HG03045 (cell line): ENCODE data around the gene ARHGAP24.
A peak's percentile ranks its signal among the peaks of the same experiment; 100 is the strongest.

ENCODE experiments used
- ATAC-seq: cut with Tn5 transposase; IDR thresholded peaks from one replicate; pipeline ENCODE4 v1.9.1; 2021; ENCODE audit warnings: mild to moderate bottlenecking, moderate library complexity; ENCODE audit not compliant: unreplicated experiment

Gene ARHGAP24

GRCh38 chr4:85577307-85577706 is 102.4 kb downstream of the ARHGAP24 start:
- no peak for ATAC-seq

GRCh38 chr4:85579942-85580341 is 105.0 kb downstream of the ARHGAP24 start:
- no peak for ATAC-seq

DNA sequence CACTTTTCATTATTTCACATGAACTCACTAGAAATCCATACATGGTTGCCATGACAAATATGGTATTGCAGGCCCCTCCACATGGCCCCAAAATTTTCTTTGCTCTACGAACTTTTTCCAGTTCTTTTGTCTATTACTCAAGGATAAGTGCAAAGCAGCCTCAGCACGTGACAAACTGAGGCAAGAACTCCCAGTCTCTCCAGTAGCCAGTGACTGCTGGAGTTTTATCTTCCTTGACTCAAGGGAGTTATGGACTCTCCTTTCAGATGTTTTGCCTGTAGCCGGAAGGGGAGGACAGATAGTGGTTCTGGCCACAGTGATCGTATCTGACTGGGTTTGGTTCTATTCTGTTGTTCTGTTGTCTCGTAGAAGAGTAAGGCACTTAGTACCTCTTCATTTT is 105.5 kb downstream of the ARHGAP24 start:
- ATAC-seq, result no peak

- ATAC-seq, result no peak
Measured at GRCh38 chr4:85587952-85588351, 113.0 kb downstream of the ARHGAP24 start.

DNA sequence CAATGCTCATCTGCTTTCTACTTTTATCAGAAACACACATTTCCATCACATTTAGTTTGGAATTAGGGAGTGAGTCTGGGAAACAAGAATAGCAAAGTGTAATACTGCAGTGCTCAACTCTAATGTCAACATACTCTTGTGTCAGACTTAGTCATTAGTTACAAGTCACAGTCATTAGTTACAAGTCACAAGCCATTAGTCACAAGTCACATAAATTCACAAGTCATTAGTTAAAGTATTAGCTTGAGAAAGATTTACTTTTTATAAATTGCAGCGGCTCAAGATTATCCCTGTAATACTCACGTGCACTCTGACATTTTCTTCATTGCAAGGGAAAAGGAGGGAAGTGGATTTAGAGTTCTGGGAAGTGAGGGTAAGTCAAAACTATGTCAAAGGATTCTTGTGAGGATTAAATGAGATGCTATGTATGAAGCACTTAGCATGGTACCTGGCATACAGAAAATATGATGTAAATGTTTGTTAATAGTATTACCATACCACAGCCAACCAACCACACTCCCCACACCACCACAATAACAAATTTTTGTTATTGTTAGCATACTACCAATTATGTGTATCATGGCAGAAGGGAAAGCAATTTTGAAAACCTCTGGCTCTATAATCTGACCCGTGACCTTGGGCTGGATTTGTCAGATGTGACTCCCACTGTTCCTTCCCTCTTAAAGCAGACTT is 116.6 kb downstream of the ARHGAP24 start:
- no peak for ATAC-seq

DNA sequence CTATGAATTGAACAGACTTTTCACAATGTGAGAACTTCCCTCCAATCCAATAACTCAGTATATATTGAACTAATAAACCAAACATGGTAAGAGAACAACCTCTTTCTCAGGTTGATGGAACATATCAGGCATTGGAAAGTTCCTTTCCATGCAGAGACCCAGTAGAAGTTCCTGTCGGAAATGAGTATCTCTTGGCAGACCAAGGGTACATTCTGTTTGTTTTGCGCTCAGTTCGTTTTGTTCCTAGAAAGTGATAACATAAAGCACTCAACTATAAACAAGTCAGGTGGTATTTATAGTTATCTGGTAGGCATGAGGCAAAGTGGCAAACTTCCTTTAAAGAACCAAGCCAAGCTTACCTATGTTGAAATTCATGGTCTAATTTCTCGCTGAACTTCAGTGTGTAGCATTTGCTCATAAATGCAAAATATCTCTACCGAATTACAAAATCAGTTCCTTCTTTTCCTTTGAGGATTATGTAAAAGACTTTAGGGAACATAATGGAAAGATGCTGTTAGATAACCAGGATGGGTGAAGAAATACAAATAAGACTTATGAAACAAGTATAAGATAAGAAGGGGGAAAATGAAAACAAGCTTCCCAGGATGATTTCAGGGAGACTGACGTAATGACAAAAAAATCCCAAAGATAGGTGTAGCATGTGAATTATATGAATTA is 120.3 kb downstream of the ARHGAP24 start:
- ATAC-seq, result no peak

DNA sequence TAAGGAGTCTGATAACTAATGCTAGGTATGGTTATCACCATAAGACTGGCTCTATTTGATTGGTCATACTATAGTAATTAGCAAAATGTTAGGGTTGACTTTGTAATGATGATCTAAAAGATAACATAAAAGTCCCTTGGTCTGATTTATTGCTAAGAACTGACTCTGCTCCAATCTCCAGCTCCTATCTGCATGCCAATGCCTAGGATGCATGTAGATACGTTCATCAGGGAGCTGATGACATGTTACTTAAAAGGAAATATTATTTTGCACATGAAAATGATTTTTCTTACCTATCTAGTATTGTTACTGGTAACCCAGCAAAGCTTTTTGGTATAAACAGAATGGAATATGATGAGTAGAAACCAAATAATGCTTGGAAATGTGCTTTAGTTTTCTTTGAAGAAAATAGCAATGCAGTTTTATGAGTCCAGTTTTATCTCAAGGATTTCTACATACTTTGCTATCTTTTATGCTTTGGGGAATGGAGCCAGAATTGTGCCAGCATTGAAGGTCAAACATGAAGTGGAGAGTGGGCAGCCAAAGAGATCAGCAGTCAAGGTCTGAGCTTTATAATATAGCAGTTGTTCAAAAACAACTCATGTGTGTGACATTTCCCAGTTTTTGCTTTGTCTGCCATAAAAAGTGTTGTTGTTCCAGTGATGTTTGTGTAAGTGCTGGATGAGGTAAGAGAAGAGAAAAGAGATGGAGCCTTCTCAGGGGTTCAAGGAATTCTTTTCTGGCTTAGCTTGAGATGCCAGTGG is 121.0 kb downstream of the ARHGAP24 start:
- no peak for ATAC-seq

DNA sequence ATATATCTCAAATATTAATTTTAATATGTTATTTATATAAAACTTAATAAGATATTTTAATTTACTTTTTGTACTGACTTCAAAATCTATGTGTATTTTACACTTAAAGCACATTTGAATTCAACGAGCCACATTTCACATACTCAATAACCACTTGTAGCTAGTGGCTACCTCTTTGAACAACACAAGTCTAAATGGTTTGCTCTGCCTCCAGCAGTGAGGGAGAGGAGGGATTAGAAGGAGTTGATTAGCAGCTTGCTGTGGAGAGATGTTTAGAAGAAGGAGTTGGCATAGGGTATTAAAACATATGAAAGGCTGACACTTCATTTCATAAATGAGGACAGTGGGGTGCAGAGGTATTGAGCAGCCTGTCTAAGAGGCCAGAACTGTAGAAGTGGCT is 124.0 kb downstream of the ARHGAP24 start:
- no peak for ATAC-seq

GRCh38 chr4:85600501-85600900 is 125.6 kb downstream of the ARHGAP24 start:
- ATAC-seq, result no peak

- ATAC-seq, result peak; percentile 45
Measured at GRCh38 chr4:85603437-85604336, 128.7 kb downstream of the ARHGAP24 start.

GRCh38 chr4:85606505-85606904 is 131.6 kb downstream of the ARHGAP24 start:
- ATAC-seq, result no peak

- peak; percentile 52 for ATAC-seq
Measured at GRCh38 chr4:85607624-85608023, 132.7 kb downstream of the ARHGAP24 start.

- ATAC-seq, result peak; percentile 84
Measured at GRCh38 chr4:85610450-85610849, 135.5 kb downstream of the ARHGAP24 start.

GRCh38 chr4:85611661-85612060 is 136.7 kb downstream of the ARHGAP24 start:
- no peak for ATAC-seq

DNA sequence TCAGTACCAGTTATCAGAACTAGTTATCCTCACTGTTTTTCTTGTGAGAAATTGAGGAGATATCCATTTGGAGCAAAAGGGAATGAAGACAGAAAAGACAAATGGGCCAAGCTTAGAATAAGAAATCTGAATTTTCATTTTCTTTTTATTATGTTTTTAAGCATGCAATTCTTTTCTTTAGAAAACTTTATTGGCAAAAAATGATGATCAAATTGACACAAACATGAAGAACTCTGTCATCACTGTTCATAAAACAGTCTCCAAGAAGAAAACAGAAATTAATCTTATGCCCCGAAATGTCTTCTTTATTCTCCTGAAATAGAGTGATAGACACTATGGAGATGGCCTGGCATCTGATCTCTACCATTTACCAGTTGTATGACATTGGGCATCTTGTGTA is 139.0 kb downstream of the ARHGAP24 start:
- ATAC-seq, result no peak

- ATAC-seq, result no peak
Measured at GRCh38 chr4:85615952-85616351, 141.0 kb downstream of the ARHGAP24 start.

GRCh38 chr4:85617202-85617601 is 142.3 kb downstream of the ARHGAP24 start:
- no peak for ATAC-seq

DNA sequence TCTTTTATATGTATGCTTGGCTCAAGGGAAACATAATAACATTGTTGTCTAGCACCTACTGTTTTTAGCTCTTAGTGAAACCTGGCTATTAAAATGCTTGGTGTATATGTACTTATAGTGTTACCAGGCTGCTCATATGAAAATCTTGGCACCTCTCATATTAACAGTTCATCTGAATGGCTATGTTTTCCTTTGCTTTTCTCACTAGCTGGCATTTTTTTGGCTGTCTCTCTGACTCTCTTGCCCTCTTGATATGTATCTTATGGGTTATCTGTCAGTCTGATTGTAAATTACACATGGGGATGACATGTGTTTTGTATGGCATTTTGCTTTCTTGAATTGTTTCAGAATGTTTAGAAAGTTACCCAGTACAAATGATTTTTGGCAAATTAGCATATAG is 158.0 kb downstream of the ARHGAP24 start:
- ATAC-seq, result no peak

DNA sequence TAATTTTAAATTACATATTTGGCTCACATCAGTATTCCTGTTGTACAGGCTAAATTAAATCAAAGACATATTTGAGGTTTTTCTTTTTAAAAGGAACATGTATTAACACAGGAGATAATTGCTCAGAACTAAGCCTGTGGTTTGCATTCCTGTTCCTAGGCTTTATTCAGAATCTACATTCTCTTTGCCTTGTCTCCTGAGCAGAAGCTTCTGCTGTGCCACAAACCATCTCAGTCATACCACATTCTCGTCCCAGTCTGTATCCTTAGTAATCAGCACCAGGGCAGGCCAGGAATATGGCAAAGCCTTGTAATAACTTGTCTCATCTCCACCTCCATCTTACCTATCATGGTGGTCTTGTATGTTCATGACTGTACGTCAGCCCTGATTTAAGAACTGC is 162.8 kb downstream of the ARHGAP24 start:
- ATAC-seq, result no peak

- no peak for ATAC-seq
Measured at GRCh38 chr4:85639946-85640345, 165.0 kb downstream of the ARHGAP24 start.
